Astrocyte (in vitro differentiated cells and primary cell): ENCODE results near the gene GALNT2. TPM values are rescaled to one million over a fixed set of nuclear protein-coding genes. Genes with fewer than 3 reads are reported as not detected.
A peak's percentile ranks its signal among the peaks of the same experiment; 100 is the strongest.

ENCODE experiments used
- DNase-seq: peaks from one replicate; pipeline ENCODE4 v3.0.0-alpha.2; 2010; ENCODE audit warnings: low read depth
- FAIRE-seq: peaks from 2 replicates; lab custom pipeline; 2011; peaks lifted over from hg19 to GRCh38; lab: Jason Lieb, UNC
- H2AFZ ChIP-seq: 2 replicates; pipeline ENCODE4 v1.6.0; 2012; ENCODE audit warnings: low read depth, low read length, inconsistent platforms
- H3K27ac ChIP-seq: 2 replicates; pipeline ENCODE4 v1.5.1; 2011; ENCODE audit warnings: low read depth, low read length, inconsistent platforms
- H3K27me3 ChIP-seq: 2 replicates; pipeline ENCODE4 v1.6.0; 2011; ENCODE audit warnings: low read length, inconsistent platforms; ENCODE audit not compliant: insufficient read depth
- H3K36me3 ChIP-seq: 2 replicates; pipeline ENCODE4 v1.5.1; 2011; ENCODE audit warnings: low read length, inconsistent platforms; ENCODE audit not compliant: insufficient read depth
- H3K4me1 ChIP-seq: 2 replicates; pipeline ENCODE4 v1.5.1; 2011; ENCODE audit warnings: low read length, inconsistent platforms; ENCODE audit not compliant: insufficient read depth
- H3K4me2 ChIP-seq: 2 replicates; pipeline ENCODE4 v1.6.0; 2012; ENCODE audit warnings: low read length, inconsistent platforms
- H3K4me3 ChIP-seq: 2 replicates; pipeline ENCODE4 v1.5.1; 2011; ENCODE audit warnings: low read depth, mild to moderate bottlenecking, low read length, inconsistent platforms; ENCODE audit not compliant: insufficient read depth
- H3K79me2 ChIP-seq: 2 replicates; pipeline ENCODE4 v1.6.0; 2012; ENCODE audit warnings: mild to moderate bottlenecking, low read length, inconsistent platforms; ENCODE audit not compliant: insufficient read depth
- H3K9ac ChIP-seq: 2 replicates; pipeline ENCODE4 v1.6.0; 2012; ENCODE audit warnings: mild to moderate bottlenecking, low read length, inconsistent platforms
- H3K9me3 ChIP-seq: 2 replicates; pipeline ENCODE4 v1.5.1; 2012; ENCODE audit warnings: low read depth, mild to moderate bottlenecking, low read length, inconsistent platforms; ENCODE audit not compliant: insufficient read depth
- H4K20me1 ChIP-seq: 2 replicates; pipeline ENCODE4 v1.6.0; 2012; ENCODE audit warnings: low read length, inconsistent platforms; ENCODE audit not compliant: insufficient read depth
- H3K27ac Mint-ChIP-seq: one replicate; pipeline ENCODE4 v1.8.0; 2021; ENCODE audit warnings: mild to moderate bottlenecking, mixed read lengths; ENCODE audit not compliant: unreplicated experiment
- H3K27me3 Mint-ChIP-seq: one replicate; pipeline ENCODE4 v1.8.0; 2021; ENCODE audit warnings: low read depth, mixed read lengths; ENCODE audit not compliant: unreplicated experiment
- H3K36me3 Mint-ChIP-seq: one replicate; pipeline ENCODE4 v1.8.0; 2021; ENCODE audit warnings: low read depth, mixed read lengths; ENCODE audit not compliant: unreplicated experiment
- H3K4me1 Mint-ChIP-seq: one replicate; pipeline ENCODE4 v1.8.0; 2021; ENCODE audit warnings: low read depth, mixed read lengths; ENCODE audit not compliant: unreplicated experiment
- H3K4me3 Mint-ChIP-seq: one replicate; pipeline ENCODE4 v1.8.0; 2021; ENCODE audit warnings: mild to moderate bottlenecking, moderate library complexity, mixed read lengths; ENCODE audit not compliant: unreplicated experiment
- H3K9me3 Mint-ChIP-seq: one replicate; pipeline ENCODE4 v1.8.0; 2021; ENCODE audit warnings: mild to moderate bottlenecking, mixed read lengths; ENCODE audit not compliant: unreplicated experiment
- CTCF ChIP-seq: IDR thresholded peaks from 2 replicates; pipeline ENCODE4 v1.5.1; 2011; ENCODE audit warnings: low read depth, mild to moderate bottlenecking, inconsistent platforms, low read length, moderate library complexity; ENCODE audit not compliant: insufficient read depth
- EZH2 ChIP-seq: IDR thresholded peaks from 2 replicates; pipeline ENCODE4 v1.6.1; 2012; ENCODE audit warnings: mild to moderate bottlenecking, low read length, inconsistent platforms; ENCODE audit not compliant: insufficient read depth
- total RNA-seq: library from RNA; stranded (reverse); gene quantifications from 2 replicates; pipeline ENCODE4 v1.2.1, GENCODE V29; 2021

Gene GALNT2
- total RNA-seq, 1 donor from 2014 or later = 507 TPM

- Histone ChIP-seq H3K79me2 (peaks cover 96% of the 10 kb centered on the region), H3K9me3 (peaks cover 5% of the 10 kb centered on the region), H3K9ac (no peak overlapping the region), H3K27me3 (no peaks in the 10 kb centered on the region), H3K36me3 (no peaks in the 10 kb centered on the region), H3K4me1 (peaks cover 53% of the 10 kb centered on the region), H3K4me3 (no peak overlapping the region), H4K20me1 (peaks cover 20% of the 10 kb centered on the region), H3K27ac (no peak overlapping the region), H3K4me2 (no peak overlapping the region), H2AFZ (no peak overlapping the region)
- no peak for DNase-seq
- peak overlapping the region; percentile 90 for H3K27ac Mint-ChIP-seq
- no peak for FAIRE-seq
- H3K4me1 Mint-ChIP-seq = peaks cover 91% of the 10 kb centered on the region
- peaks cover 10% of the 10 kb centered on the region for H3K9me3 Mint-ChIP-seq
- no peaks in the 10 kb centered on the region for H3K27me3 Mint-ChIP-seq
- peaks cover 44% of the 10 kb centered on the region for H3K36me3 Mint-ChIP-seq
- H3K4me3 Mint-ChIP-seq = no peak overlapping the region
- TF ChIP-seq CTCF = no peak
- no peak for TF ChIP-seq EZH2
Measured at GRCh38 chr1:230080822-230081221, 13.8 kb downstream of the GALNT2 start.

- no peak overlapping the region for H3K4me2 ChIP-seq
- H3K27ac ChIP-seq = no peak overlapping the region
- Mint-ChIP-seq H3K4me3 (peak overlapping the region; percentile 34), H3K9me3 (peaks cover 10% of the 10 kb centered on the region), H3K4me1 (peaks cover 91% of the 10 kb centered on the region), H3K27ac (peak overlapping the region; percentile 86), H3K27me3 (no peaks in the 10 kb centered on the region), H3K36me3 (peaks cover 34% of the 10 kb centered on the region)
- H3K4me1 ChIP-seq = peaks cover 62% of the 10 kb centered on the region
- TF ChIP-seq EZH2 = no peak
- TF ChIP-seq CTCF = no peak
- H3K36me3 ChIP-seq = no peaks in the 10 kb centered on the region
- no peaks in the 10 kb centered on the region for H3K27me3 ChIP-seq
- no peak overlapping the region for H2AFZ ChIP-seq
- H3K9ac ChIP-seq = no peak overlapping the region
- H3K79me2 ChIP-seq = peaks cover 96% of the 10 kb centered on the region
- H3K4me3 ChIP-seq = no peak overlapping the region
- DNase-seq (no peak), FAIRE-seq (no peak)
- peaks cover 11% of the 10 kb centered on the region for H4K20me1 ChIP-seq
- peaks cover 5% of the 10 kb centered on the region for H3K9me3 ChIP-seq
Measured at GRCh38 chr1:230081751-230082150, 14.7 kb downstream of the GALNT2 start.

- Histone ChIP-seq H3K79me2 (peaks cover 96% of the 10 kb centered on the region), H3K36me3 (no peaks in the 10 kb centered on the region), H3K9ac (no peak overlapping the region), H4K20me1 (peaks cover 11% of the 10 kb centered on the region), H3K9me3 (peaks cover 5% of the 10 kb centered on the region), H3K27ac (no peak overlapping the region), H3K4me3 (no peak overlapping the region), H2AFZ (no peak overlapping the region), H3K27me3 (no peaks in the 10 kb centered on the region), H3K4me2 (no peak overlapping the region), H3K4me1 (peaks cover 63% of the 10 kb centered on the region)
- Mint-ChIP-seq H3K36me3 (peaks cover 30% of the 10 kb centered on the region), H3K4me1 (peaks cover 91% of the 10 kb centered on the region), H3K27ac (peak overlapping the region; percentile 86), H3K9me3 (peaks cover 10% of the 10 kb centered on the region), H3K4me3 (peak overlapping the region; percentile 34), H3K27me3 (no peaks in the 10 kb centered on the region)
- no peak for DNase-seq
- no peak for FAIRE-seq
- no peak for TF ChIP-seq EZH2
Measured at GRCh38 chr1:230082211-230082610, 15.2 kb downstream of the GALNT2 start.
